H9 (cell line): ENCODE measurements around the gene OXER1. TPM values are rescaled to one million over a fixed set of nuclear protein-coding genes. Genes with fewer than 3 reads are reported as not detected.

Source experiments
- DNase-seq: peaks from one replicate; pipeline ENCODE4 v3.0.0-alpha.2; 2017
- H2AFZ ChIP-seq: one replicate; pipeline ENCODE4 v1.6.1; 2013; ENCODE audit warnings: mild to moderate bottlenecking, low read length, control low read depth, moderate library complexity
- H2AK5ac ChIP-seq: 2 replicates; pipeline ENCODE4 v1.6.1; 2013; ENCODE audit warnings: low read length, control low read depth, mixed read lengths; ENCODE audit not compliant: insufficient read length
- H2BK120ac ChIP-seq: one replicate; pipeline ENCODE4 v1.6.1; 2013; ENCODE audit warnings: low read depth, mild to moderate bottlenecking, low read length, control low read depth, inconsistent platforms; ENCODE audit not compliant: poor library complexity, severe bottlenecking
- H2BK12ac ChIP-seq: 2 replicates; pipeline ENCODE4 v1.6.1; 2013; ENCODE audit warnings: low read length, control low read depth, mixed read lengths, low read depth; ENCODE audit not compliant: insufficient read length
- H2BK15ac ChIP-seq: 2 replicates; pipeline ENCODE4 v1.6.1; 2013; ENCODE audit warnings: low read depth, low read length, control low read depth
- H2BK20ac ChIP-seq: one replicate; pipeline ENCODE4 v1.6.1; 2013; ENCODE audit warnings: low read depth, mild to moderate bottlenecking, low read length, control low read depth, inconsistent platforms; ENCODE audit not compliant: poor library complexity, severe bottlenecking
- H2BK5ac ChIP-seq: 2 replicates; pipeline ENCODE4 v1.6.1; 2013; ENCODE audit warnings: low read length, control low read depth, mixed read lengths; ENCODE audit not compliant: insufficient read length
- H3K14ac ChIP-seq: 2 replicates; pipeline ENCODE4 v1.6.1; 2013; ENCODE audit warnings: low read length, control low read depth; ENCODE audit not compliant: insufficient read depth
- H3K18ac ChIP-seq: 2 replicates; pipeline ENCODE4 v1.6.1; 2013; ENCODE audit warnings: low read depth, mild to moderate bottlenecking, mixed read lengths, low read length, control low read depth; ENCODE audit not compliant: insufficient read length
- H3K23ac ChIP-seq: 2 replicates; pipeline ENCODE4 v1.6.1; 2013; ENCODE audit warnings: low read length, control low read depth, mixed read lengths, low read depth; ENCODE audit not compliant: insufficient read length
- H3K23me2 ChIP-seq: 2 replicates; pipeline ENCODE4 v1.6.1; 2013; ENCODE audit warnings: low read depth, mild to moderate bottlenecking, mixed read lengths, low read length, control low read depth; ENCODE audit not compliant: insufficient read length, poor library complexity, severe bottlenecking
- H3K27ac ChIP-seq: 2 replicates; pipeline ENCODE4 v1.5.1; 2013; ENCODE audit warnings: low read length, control low read depth, mixed read lengths, low read depth; ENCODE audit not compliant: insufficient read length
- H3K27me3 ChIP-seq: 2 replicates; pipeline ENCODE4 v1.6.1; 2013; ENCODE audit warnings: low read length, control low read depth, inconsistent platforms; ENCODE audit not compliant: insufficient read depth
- H3K4ac ChIP-seq: 2 replicates; pipeline ENCODE4 v1.6.1; 2013; ENCODE audit warnings: low read depth, mild to moderate bottlenecking, control low read depth, inconsistent platforms, low read length, moderate library complexity
- H3K4me1 ChIP-seq: 2 replicates; pipeline ENCODE4 v1.6.1; 2013; ENCODE audit warnings: low read length, control low read depth, inconsistent platforms; ENCODE audit not compliant: insufficient read depth
- H3K4me2 ChIP-seq: 2 replicates; pipeline ENCODE4 v1.6.1; 2013; ENCODE audit warnings: low read length, control low read depth, mixed read lengths; ENCODE audit not compliant: insufficient read length, insufficient read depth
- H3K56ac ChIP-seq: 2 replicates; pipeline ENCODE4 v1.6.1; 2013; ENCODE audit warnings: low read depth, mild to moderate bottlenecking, mixed read lengths, low read length, control low read depth; ENCODE audit not compliant: insufficient read length
- H3K79me1 ChIP-seq: 2 replicates; pipeline ENCODE4 v1.6.1; 2013; ENCODE audit warnings: low read depth, mild to moderate bottlenecking, moderate library complexity, low read length, control low read depth, inconsistent platforms; ENCODE audit not compliant: insufficient read depth, poor library complexity, severe bottlenecking
- H3K79me2 ChIP-seq: 2 replicates; pipeline ENCODE4 v1.6.1; 2013; ENCODE audit warnings: low read length, control low read depth, inconsistent platforms; ENCODE audit not compliant: insufficient read depth
- H3K9ac ChIP-seq: 2 replicates; pipeline ENCODE4 v1.6.1; 2013; ENCODE audit warnings: low read length, control low read depth, mixed read lengths; ENCODE audit not compliant: insufficient read length; ENCODE audit errors: extremely low read depth
- H3K9me3 ChIP-seq: one replicate; pipeline ENCODE4 v1.6.1; 2013; ENCODE audit warnings: low read depth, low read length, inconsistent platforms; ENCODE audit not compliant: control insufficient read depth
- H3T11ph ChIP-seq: one replicate; pipeline ENCODE4 v1.6.1; 2013; ENCODE audit warnings: mild to moderate bottlenecking, low read length, control low read depth, inconsistent platforms
- H4K20me1 ChIP-seq: one replicate; pipeline ENCODE4 v1.6.1; 2013; ENCODE audit not compliant: control insufficient read depth, insufficient read length, insufficient read depth
- H4K5ac ChIP-seq: 2 replicates; pipeline ENCODE4 v1.6.1; 2013; ENCODE audit warnings: low read depth, mild to moderate bottlenecking, mixed read lengths, low read length, control low read depth; ENCODE audit not compliant: insufficient read length
- H4K8ac ChIP-seq: replicated peaks from 2 replicates; pipeline ENCODE4 v1.6.1; 2013; ENCODE audit warnings: low read length, control low read depth, mixed read lengths, low read depth; ENCODE audit not compliant: insufficient read length
- H4K91ac ChIP-seq: 2 replicates; pipeline ENCODE4 v1.6.1; 2013; ENCODE audit warnings: low read depth, mild to moderate bottlenecking, moderate library complexity, mixed read lengths, low read length, control low read depth; ENCODE audit not compliant: insufficient read length
- H3K27ac Mint-ChIP-seq, 3 experiments: 2 replicates in 2 of 3; 3 replicates in 1 of 3; pipeline ENCODE4 v1.8.0; 2020 to 2021; ENCODE audit warnings: mixed read lengths in 3 of 3, mild to moderate bottlenecking in 1 of 3, moderate library complexity in 1 of 3
- H3K27me3 Mint-ChIP-seq: 2 replicates; pipeline ENCODE4 v1.8.0; 2021; ENCODE audit warnings: low read depth, mild to moderate bottlenecking, moderate library complexity, mixed read lengths
- H3K36me3 Mint-ChIP-seq, 3 experiments: 2 replicates in 2 of 3; 3 replicates in 1 of 3; pipeline ENCODE4 v1.8.0; 2020 to 2021; ENCODE audit warnings: low read depth in 3 of 3, mixed read lengths in 3 of 3; ENCODE audit not compliant: insufficient read depth in 1 of 3
- H3K4me1 Mint-ChIP-seq, 2 experiments: 2 replicates each; pipeline ENCODE4 v1.8.0; 2020; ENCODE audit warnings: mixed read lengths in 2 of 2
- H3K4me3 Mint-ChIP-seq, 2 experiments: 2 replicates in 1 of 2; 3 replicates in 1 of 2; pipeline ENCODE4 v1.8.0; 2020 to 2021; ENCODE audit warnings: mild to moderate bottlenecking in 2 of 2, mixed read lengths in 2 of 2, moderate library complexity in 1 of 2
- H3K9me3 Mint-ChIP-seq, 2 experiments: 2 replicates in 1 of 2; 3 replicates in 1 of 2; pipeline ENCODE4 v1.8.0; 2020; ENCODE audit warnings: mild to moderate bottlenecking in 2 of 2, mixed read lengths in 2 of 2, moderate library complexity in 1 of 2
- CTCF ChIP-seq: fragments of 200-600 bp; sonication (generic); conservative IDR thresholded peaks from 3 replicates; pipeline ENCODE4 v1.8.0; 2021; ENCODE audit warnings: antibody characterized with exemption, mild to moderate bottlenecking
- WGBS: extraction: QIAGEN DNeasy Blood & Tissue Kit; methylation state at CpG from one replicate; pipeline ENCODE4 v1.1.7; 2013; ENCODE audit warnings: missing lambda C conversion rate, low lambda C conversion rate, mixed read lengths; ENCODE audit not compliant: insufficient read length; ENCODE audit errors: extremely low coverage; 5-methylcytosine and 5-hydroxymethylcytosine counted together
- total RNA-seq: library from RNA; stranded (reverse); gene quantifications from 2 replicates; pipeline ENCODE4 v1.2.1, GENCODE V29; 2021

OXER1 gene
- total RNA-seq, 1 experiment from 2014 or later = 1.6 TPM

- Histone ChIP-seq H2BK12ac (no peak overlapping the region), H3K79me1 (no peaks in the 10 kb centered on the region)
- peaks cover 0 to 4% of the 10 kb centered on the region in 2 experiments; a peak in 1 of 5 replicates for H3K9me3 Mint-ChIP-seq
Measured at GRCh38 chr2:42800461-42800962, 36.6 kb upstream of the OXER1 start.

More at GRCh38 chr2:42800461-42800962, 36.6 kb upstream of the OXER1 start:
- Mint-ChIP-seq H3K36me3 (peaks cover 0 to 4% (median 0%) of the 10 kb centered on the region in 3 experiments; a peak in 3 of 7 replicates), H3K4me3 (no peak overlapping the region), H3K27me3 (peaks cover 2% of the 10 kb centered on the region), H3K27ac (no peak overlapping the region), H3K4me1 (peaks cover 9 to 12% of the 10 kb centered on the region in 2 experiments)
- no peak for DNase-seq
- Histone ChIP-seq H3K14ac (no peak overlapping the region), H4K5ac (no peak overlapping the region), H3K56ac (no peak overlapping the region), H2BK20ac (no peak overlapping the region), H3K4me2 (no peak overlapping the region), H3K4me1 (no peaks in the 10 kb centered on the region), H3K27ac (no peak overlapping the region), H3K4ac (no peak overlapping the region), H3K18ac (no peak overlapping the region), H2AK5ac (no peak overlapping the region), H2BK120ac (no peak overlapping the region), H3K23ac (no peak overlapping the region), H2BK15ac (no peak overlapping the region), H2BK5ac (no peak overlapping the region), H3K9ac (no peak overlapping the region), H3T11ph (no peak overlapping the region), H3K23me2 (no peaks in the 10 kb centered on the region), H3K9me3 (no peaks in the 10 kb centered on the region), H4K20me1 (no peaks in the 10 kb centered on the region), H3K27me3 (no peaks in the 10 kb centered on the region), H4K91ac (no peak overlapping the region), H3K79me2 (no peaks in the 10 kb centered on the region), H2AFZ (no peak overlapping the region), H4K8ac (no peak overlapping the region)
- WGBS = no CpG with 5 or more reads among the region's 4 CpGs
- no peak for TF ChIP-seq CTCF
